ENCODE data around the gene SESTD1. TPM values are rescaled to one million over a fixed set of nuclear protein-coding genes. Genes with fewer than 3 reads are reported as not detected.

The SESTD1 gene
- total RNA-seq, 4 donors from 2014 or later: 8.0 to 24.1 (median 10.5) TPM

GRCh38 chr2:179193759-179194394 lies 70.8 kb downstream of the SESTD1 start:
- WGBS: 86% methylated on average over 3 of the region's 3 CpGs
- H3K27ac ChIP-seq: no peak overlapping the region
- H3K27me3 ChIP-seq: no peaks in the 10 kb centered on the region
- no peaks in the 10 kb centered on the region for H3K9me3 ChIP-seq
- H3K4me3 ChIP-seq: no peak overlapping the region
- no peaks in the 10 kb centered on the region for H3K36me3 ChIP-seq
- TF ChIP-seq CTCF (IDR thresholded peaks at IDR 0.05): no peak
- TF ChIP-seq POLR2A (IDR thresholded peaks at IDR 0.05): no peak
- no peak for TF ChIP-seq POLR2AphosphoS5 (IDR thresholded peaks at IDR 0.05)
- no peak for TF ChIP-seq EP300 (IDR thresholded peaks at IDR 0.05)
- no peaks in the 10 kb centered on the region for H3K4me1 ChIP-seq
- no peak for DNase-seq (ENCODE audit: low spot score in 2 of 2)

- no peaks in the 10 kb centered on the region for H3K9me3 ChIP-seq
These were observed 73.5 kb downstream of the SESTD1 start for GRCh38 chr2:179191110-179191509.

GRCh38 chr2:179186126-179186525 lies 78.5 kb downstream of the SESTD1 start:
- Histone ChIP-seq H3K9me3 (no peaks in the 10 kb centered on the region), H3K36me3 (no peaks in the 10 kb centered on the region), H3K4me1 (no peaks in the 10 kb centered on the region), H3K27ac (no peak overlapping the region), H3K27me3 (no peaks in the 10 kb centered on the region), H3K4me3 (no peak overlapping the region)
- DNase-seq (ENCODE audit: low spot score in 2 of 2): no peak
- WGBS: 72% methylated on average over 1 of the region's 1 CpG
- no peak for TF ChIP-seq EP300 (IDR thresholded peaks at IDR 0.05)

More at GRCh38 chr2:179191110-179191509, 73.5 kb downstream of the SESTD1 start:
- H3K27ac ChIP-seq: no peak overlapping the region
- H3K4me3 ChIP-seq: no peak overlapping the region
- 90% methylated on average over 2 of the region's 2 CpGs for WGBS
- no peak for DNase-seq (ENCODE audit: low spot score in 2 of 2)
- H3K27me3 ChIP-seq: no peaks in the 10 kb centered on the region
- no peaks in the 10 kb centered on the region for H3K4me1 ChIP-seq
- H3K36me3 ChIP-seq: no peaks in the 10 kb centered on the region
- no peak for TF ChIP-seq POLR2A (IDR thresholded peaks at IDR 0.05)
- no peak for TF ChIP-seq POLR2AphosphoS5 (IDR thresholded peaks at IDR 0.05)
- no peak for TF ChIP-seq EP300 (IDR thresholded peaks at IDR 0.05)
- TF ChIP-seq CTCF (IDR thresholded peaks at IDR 0.05): no peak

- no peaks in the 10 kb centered on the region for H3K4me1 ChIP-seq
- DNase-seq (ENCODE audit: low spot score in 2 of 2): no peak
These were observed 80.0 kb downstream of the SESTD1 start for GRCh38 chr2:179184610-179185009.

GRCh38 chr2:179181002-179181401 lies 83.6 kb downstream of the SESTD1 start:
- H3K4me1 ChIP-seq: no peaks in the 10 kb centered on the region
- 81% methylated on average over 3 of the region's 3 CpGs for WGBS
- no peak overlapping the region for H3K27ac ChIP-seq
- H3K27me3 ChIP-seq: no peaks in the 10 kb centered on the region
- H3K9me3 ChIP-seq: no peaks in the 10 kb centered on the region
- no peak for DNase-seq (ENCODE audit: low spot score in 2 of 2)
- H3K36me3 ChIP-seq: peaks cover 9% of the 10 kb centered on the region
- TF ChIP-seq POLR2AphosphoS5 (IDR thresholded peaks at IDR 0.05): no peak
- TF ChIP-seq EP300 (IDR thresholded peaks at IDR 0.05): no peak
- TF ChIP-seq CTCF (IDR thresholded peaks at IDR 0.05): no peak
- TF ChIP-seq POLR2A (IDR thresholded peaks at IDR 0.05): no peak
- no peak overlapping the region for H3K4me3 ChIP-seq

More at GRCh38 chr2:179184610-179185009, 80.0 kb downstream of the SESTD1 start:
- no peaks in the 10 kb centered on the region for H3K27me3 ChIP-seq
- H3K36me3 ChIP-seq: peaks cover 9% of the 10 kb centered on the region
- WGBS: 89% methylated on average over 1 of the region's 1 CpG
- no peak overlapping the region for H3K27ac ChIP-seq
- no peak for TF ChIP-seq POLR2A (IDR thresholded peaks at IDR 0.05)
- H3K4me3 ChIP-seq: no peak overlapping the region
- no peaks in the 10 kb centered on the region for H3K9me3 ChIP-seq

GRCh38 chr2:179180242-179180641 lies 84.4 kb downstream of the SESTD1 start:
- H3K9me3 ChIP-seq: no peaks in the 10 kb centered on the region
- DNase-seq (ENCODE audit: low spot score in 2 of 2): no peak
- H3K4me1 ChIP-seq: no peaks in the 10 kb centered on the region
- no peak for TF ChIP-seq POLR2AphosphoS5 (IDR thresholded peaks at IDR 0.05)
- no peak overlapping the region for H3K27ac ChIP-seq
- no peaks in the 10 kb centered on the region for H3K27me3 ChIP-seq
- WGBS: 63% methylated on average over 2 of the region's 2 CpGs
- peaks cover 17% of the 10 kb centered on the region for H3K36me3 ChIP-seq
- no peak overlapping the region for H3K4me3 ChIP-seq

GRCh38 chr2:179179719-179180118 lies 84.9 kb downstream of the SESTD1 start:
- Histone ChIP-seq H3K36me3 (peaks cover 19% of the 10 kb centered on the region), H3K9me3 (no peaks in the 10 kb centered on the region), H3K27me3 (no peaks in the 10 kb centered on the region), H3K4me3 (no peak overlapping the region), H3K4me1 (no peaks in the 10 kb centered on the region), H3K27ac (no peak overlapping the region)
- DNase-seq (ENCODE audit: low spot score in 2 of 2): no peak
- 62% methylated on average over 2 of the region's 2 CpGs for WGBS
- TF ChIP-seq POLR2A (IDR thresholded peaks at IDR 0.05): no peak
- TF ChIP-seq CTCF (IDR thresholded peaks at IDR 0.05): no peak
- no peak for TF ChIP-seq POLR2AphosphoS5 (IDR thresholded peaks at IDR 0.05)
- no peak for TF ChIP-seq EP300 (IDR thresholded peaks at IDR 0.05)
